Calu3 (cell line): ENCODE data around the gene KIF26A. TPM values are rescaled to one million over a fixed set of nuclear protein-coding genes. Genes with fewer than 3 reads are reported as not detected.
A peak's percentile ranks its signal among the peaks of the same experiment; 100 is the strongest.

ENCODE experiments used
- BruUV-seq: library from RNA; stranded (reverse); fragments of 400-500 nt; replicated peaks from 2 replicates; lab custom pipeline; 2021; lab: Mats Ljungman, UMichigan
- CTCF ChIA-PET: fragments of 300-600 bp; sonication (Branson Sonifier 250); formaldehyde crosslinking; loops from one replicate; lab custom pipeline; 2022; ENCODE audit warnings: antibody characterized with exemption; lab: Charles Lee
- DNase-seq: peaks from one replicate; pipeline ENCODE4 v3.0.0; 2022
- H3K27ac Mint-ChIP-seq: one replicate; pipeline ENCODE4 v1.8.0; 2022; ENCODE audit warnings: mixed read lengths; ENCODE audit not compliant: unreplicated experiment
- H3K27me3 Mint-ChIP-seq: one replicate; pipeline ENCODE4 v1.8.0; 2022; ENCODE audit warnings: mixed read lengths; ENCODE audit not compliant: unreplicated experiment
- H3K36me3 Mint-ChIP-seq: one replicate; pipeline ENCODE4 v1.8.0; 2022; ENCODE audit warnings: mild to moderate bottlenecking, moderate library complexity, mixed read lengths; ENCODE audit not compliant: insufficient read depth, unreplicated experiment
- H3K4me1 Mint-ChIP-seq: one replicate; pipeline ENCODE4 v1.8.0; 2022; ENCODE audit warnings: mild to moderate bottlenecking, low read depth, mixed read lengths; ENCODE audit not compliant: unreplicated experiment
- H3K4me3 Mint-ChIP-seq: one replicate; pipeline ENCODE4 v1.8.0; 2022; ENCODE audit warnings: mild to moderate bottlenecking, low read depth, moderate library complexity, mixed read lengths; ENCODE audit not compliant: unreplicated experiment
- H3K9me3 Mint-ChIP-seq: one replicate; pipeline ENCODE4 v1.8.0; 2022; ENCODE audit warnings: low read depth, mixed read lengths; ENCODE audit not compliant: unreplicated experiment
- CTCF ChIP-seq: fragments of 200-600 bp; IDR thresholded peaks from one replicate; pipeline ENCODE4 v1.8.0; 2022; ENCODE audit warnings: antibody characterized with exemption; ENCODE audit not compliant: unreplicated experiment
- intact Hi-C: fragments of 100-400 bp; cut with micrococcal nuclease; formaldehyde crosslinking; loops from one replicate; pipeline ENCODE4 v1.10.0; 2022; ENCODE audit not compliant: unreplicated experiment
- total RNA-seq: library from RNA; stranded (reverse); gene quantifications from 2 replicates; pipeline ENCODE4 v1.2.3, GENCODE V29; 2022

KIF26A gene
- total RNA-seq, 1 experiment from 2014 or later: 0.07 TPM

GRCh38 chr14:104111301-104112112 is 26.9 kb upstream of the KIF26A start:
- peaks cover 29% of the 10 kb centered on the region for H3K27me3 Mint-ChIP-seq
- intact Hi-C loops: no loop called here
- no peaks in the 10 kb centered on the region for H3K9me3 Mint-ChIP-seq
- CTCF ChIA-PET: interaction anchor here (1.0 kb wide), 1 partner anchor 18 kb away, joined by 3 read pairs; no protein-coding TSS in a partner anchor
- BruUV-seq: no TSS peak
- H3K36me3 Mint-ChIP-seq: peaks cover 17% of the 10 kb centered on the region
- no peak overlapping the region for H3K27ac Mint-ChIP-seq
- no peak for TF ChIP-seq CTCF
- DNase-seq: peak; percentile 2
- no peak overlapping the region for H3K4me3 Mint-ChIP-seq
- H3K4me1 Mint-ChIP-seq: no peaks in the 10 kb centered on the region

- intact Hi-C loops: no loop called here
- H3K36me3 Mint-ChIP-seq: peaks cover 23% of the 10 kb centered on the region
- H3K4me3 Mint-ChIP-seq: no peak overlapping the region
- H3K4me1 Mint-ChIP-seq: no peaks in the 10 kb centered on the region
- CTCF ChIA-PET: interaction anchor here (1.0 kb wide), 1 partner anchor 18 kb away, joined by 3 read pairs; no protein-coding TSS in a partner anchor
- H3K27ac Mint-ChIP-seq: no peak overlapping the region
- no TSS peak for BruUV-seq
- H3K9me3 Mint-ChIP-seq: no peaks in the 10 kb centered on the region
- peaks cover 29% of the 10 kb centered on the region for H3K27me3 Mint-ChIP-seq
- no peak for DNase-seq
- TF ChIP-seq CTCF: no peak
Observed at GRCh38 chr14:104112113-104112505, 26.3 kb upstream of the KIF26A start.

GRCh38 chr14:104112609-104113571 is 25.5 kb upstream of the KIF26A start:
- Mint-ChIP-seq H3K4me1 (no peaks in the 10 kb centered on the region), H3K27ac (no peak overlapping the region), H3K27me3 (peaks cover 31% of the 10 kb centered on the region), H3K4me3 (no peak overlapping the region), H3K9me3 (no peaks in the 10 kb centered on the region), H3K36me3 (peaks cover 25% of the 10 kb centered on the region)
- TF ChIP-seq CTCF: no peak
- CTCF ChIA-PET: no interaction called here
- peak; percentile 0 for DNase-seq
- BruUV-seq: no TSS peak
- intact Hi-C loops: no loop called here

- TF ChIP-seq CTCF: no peak
- CTCF ChIA-PET: no interaction called here
- Mint-ChIP-seq H3K27me3 (peaks cover 41% of the 10 kb centered on the region), H3K9me3 (no peaks in the 10 kb centered on the region), H3K36me3 (peaks cover 25% of the 10 kb centered on the region), H3K4me3 (no peak overlapping the region), H3K27ac (no peak overlapping the region), H3K4me1 (no peaks in the 10 kb centered on the region)
- BruUV-seq: no TSS peak
- intact Hi-C loops: no loop called here
- DNase-seq: peak; percentile 0
Observed at GRCh38 chr14:104113631-104114420, 24.6 kb upstream of the KIF26A start.
